ENCODE results near the gene SERPINA6.
"Not testable (repeated sequence)": the region's sequence is repeated elsewhere in the genome, so short reads cannot be mapped to it uniquely, and the experiment has no call there.

SERPINA6 gene

GRCh38 chr14:94354638-94355185, 31.6 kb upstream of the SERPINA6 start:
- DNase-seq (ENCODE audit: low spot score): no peak

GRCh38 chr14:94354190-94354589, 31.1 kb upstream of the SERPINA6 start:
- DNase-seq (ENCODE audit: low spot score): not testable (repeated sequence)

- DNase-seq (ENCODE audit: low spot score): no peak
Measured at GRCh38 chr14:94349276-94349675, 26.1 kb upstream of the SERPINA6 start.

- DNase-seq (ENCODE audit: low spot score): no peak
Measured at GRCh38 chr14:94348836-94349235, 25.7 kb upstream of the SERPINA6 start.

GRCh38 chr14:94346841-94347240, 23.7 kb upstream of the SERPINA6 start:
- DNase-seq (ENCODE audit: low spot score): no peak

GRCh38 chr14:94346065-94346786, 23.1 kb upstream of the SERPINA6 start:
- not testable (repeated sequence) for DNase-seq (ENCODE audit: low spot score)

- peak; percentile 61 for DNase-seq (ENCODE audit: low spot score)
Measured at GRCh38 chr14:94345344-94346064, 22.4 kb upstream of the SERPINA6 start.

GRCh38 chr14:94344389-94344788, 21.3 kb upstream of the SERPINA6 start:
- DNase-seq (ENCODE audit: low spot score): no peak

GRCh38 chr14:94343238-94344005, 20.3 kb upstream of the SERPINA6 start:
- no peak for DNase-seq (ENCODE audit: low spot score)

GRCh38 chr14:94342334-94342934, 19.3 kb upstream of the SERPINA6 start:
- peak; percentile 72 for DNase-seq (ENCODE audit: low spot score)

- no peak for DNase-seq (ENCODE audit: low spot score)
Measured at GRCh38 chr14:94341656-94342333, 18.7 kb upstream of the SERPINA6 start.

- no peak for DNase-seq (ENCODE audit: low spot score)
Measured at GRCh38 chr14:94340533-94340932, 17.4 kb upstream of the SERPINA6 start.

GRCh38 chr14:94338023-94338422, 14.9 kb upstream of the SERPINA6 start:
- no peak for DNase-seq (ENCODE audit: low spot score)

GRCh38 chr14:94337274-94337673, 14.1 kb upstream of the SERPINA6 start:
- DNase-seq (ENCODE audit: low spot score): no peak

- DNase-seq (ENCODE audit: low spot score): no peak
Measured at GRCh38 chr14:94334872-94335271, 11.7 kb upstream of the SERPINA6 start.

GRCh38 chr14:94332587-94332986, 9.5 kb upstream of the SERPINA6 start:
- no peak for DNase-seq (ENCODE audit: low spot score)

- DNase-seq (ENCODE audit: low spot score): no peak
Measured at GRCh38 chr14:94332063-94332583, 9.0 kb upstream of the SERPINA6 start.

GRCh38 chr14:94331462-94331861, 8.3 kb upstream of the SERPINA6 start:
- DNase-seq (ENCODE audit: low spot score): no peak

- DNase-seq (ENCODE audit: low spot score): no peak
Measured at GRCh38 chr14:94330857-94331256, 7.7 kb upstream of the SERPINA6 start.

- DNase-seq (ENCODE audit: low spot score): no peak
Measured at GRCh38 chr14:94330432-94330831, 7.3 kb upstream of the SERPINA6 start.

- no peak for DNase-seq (ENCODE audit: low spot score)
Measured at GRCh38 chr14:94329857-94330256, 6.7 kb upstream of the SERPINA6 start.
